Mesothelial cell of epicardium (in vitro differentiated cells): ENCODE measurements around the gene SLC12A6. TPM values are rescaled to one million over a fixed set of nuclear protein-coding genes. Genes with fewer than 3 reads are reported as not detected.

ENCODE experiments used
- DNase-seq, 2 experiments: peaks; one replicate each; pipeline ENCODE4 v3.0.0; 2021; ENCODE audit warnings: low spot score in 2 of 2; ENCODE audit not compliant: unreplicated experiment in 2 of 2
- H3K27ac Mint-ChIP-seq: 2 replicates; pipeline ENCODE4 v1.8.0; 2021; ENCODE audit warnings: mixed read lengths
- H3K27me3 Mint-ChIP-seq: 2 replicates; pipeline ENCODE4 v1.8.0; 2021; ENCODE audit warnings: low read depth, mixed read lengths
- H3K36me3 Mint-ChIP-seq: 2 replicates; pipeline ENCODE4 v1.8.0; 2021; ENCODE audit warnings: mixed read lengths
- H3K4me1 Mint-ChIP-seq: 2 replicates; pipeline ENCODE4 v1.8.0; 2021; ENCODE audit warnings: mixed read lengths
- H3K4me3 Mint-ChIP-seq: 2 replicates; pipeline ENCODE4 v1.8.0; 2021; ENCODE audit warnings: mild to moderate bottlenecking, moderate library complexity, mixed read lengths
- H3K9me3 Mint-ChIP-seq: 2 replicates; pipeline ENCODE4 v1.8.0; 2021; ENCODE audit warnings: mixed read lengths
- microRNA-seq: library from miRNA; unstranded; fragments of <30 nt; microRNA quantifications from one replicate; pipeline ENCODE4 v1.2.0, GENCODE V29; 2021; ENCODE audit warnings: inconsistent platforms, mixed read lengths
- total RNA-seq: library from RNA; stranded (reverse); gene quantifications from 3 replicates; pipeline ENCODE4 v1.2.1, GENCODE V29; 2021
- TF ChIP-seq, protein P1 (sequence below): fragments of 200-600 bp; sonication (generic); IDR thresholded peaks from one replicate; pipeline ENCODE4 v1.5.0; 2021; ENCODE audit warnings: antibody characterized with exemption; ENCODE audit not compliant: unreplicated experiment

The SLC12A6 gene
- total RNA-seq, 1 donor from 2014 or later, result 23.7 TPM

DNA sequence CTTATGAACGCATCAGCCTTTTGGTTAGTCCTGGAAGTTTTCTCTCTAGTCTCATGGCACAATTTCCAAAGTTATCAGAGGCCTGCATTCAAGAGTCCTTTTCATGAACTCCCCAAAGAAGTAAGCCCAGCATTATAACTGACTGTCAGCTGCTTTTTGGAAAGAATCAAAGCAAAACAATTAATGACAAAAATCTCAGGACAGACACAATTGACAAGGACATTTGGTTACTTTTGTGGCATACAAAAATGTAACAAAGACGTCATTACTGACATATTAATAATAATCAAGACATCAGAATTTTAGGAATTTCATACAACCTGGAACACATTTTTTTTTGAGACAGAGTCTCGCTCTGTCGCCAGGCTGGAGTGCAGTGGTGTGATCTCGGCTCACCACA, 148.9 kb downstream of the SLC12A6 start:
- no peak overlapping the region for H3K4me3 Mint-ChIP-seq
- H3K27ac Mint-ChIP-seq, result peak overlapping the region; percentile 30
- TF ChIP-seq, protein P1, sequence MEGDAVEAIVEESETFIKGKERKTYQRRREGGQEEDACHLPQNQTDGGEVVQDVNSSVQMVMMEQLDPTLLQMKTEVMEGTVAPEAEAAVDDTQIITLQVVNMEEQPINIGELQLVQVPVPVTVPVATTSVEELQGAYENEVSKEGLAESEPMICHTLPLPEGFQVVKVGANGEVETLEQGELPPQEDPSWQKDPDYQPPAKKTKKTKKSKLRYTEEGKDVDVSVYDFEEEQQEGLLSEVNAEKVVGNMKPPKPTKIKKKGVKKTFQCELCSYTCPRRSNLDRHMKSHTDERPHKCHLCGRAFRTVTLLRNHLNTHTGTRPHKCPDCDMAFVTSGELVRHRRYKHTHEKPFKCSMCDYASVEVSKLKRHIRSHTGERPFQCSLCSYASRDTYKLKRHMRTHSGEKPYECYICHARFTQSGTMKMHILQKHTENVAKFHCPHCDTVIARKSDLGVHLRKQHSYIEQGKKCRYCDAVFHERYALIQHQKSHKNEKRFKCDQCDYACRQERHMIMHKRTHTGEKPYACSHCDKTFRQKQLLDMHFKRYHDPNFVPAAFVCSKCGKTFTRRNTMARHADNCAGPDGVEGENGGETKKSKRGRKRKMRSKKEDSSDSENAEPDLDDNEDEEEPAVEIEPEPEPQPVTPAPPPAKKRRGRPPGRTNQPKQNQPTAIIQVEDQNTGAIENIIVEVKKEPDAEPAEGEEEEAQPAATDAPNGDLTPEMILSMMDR, result no peak
- H3K4me1 Mint-ChIP-seq, result peaks cover 9% of the 10 kb centered on the region
- peaks cover 23% of the 10 kb centered on the region for H3K36me3 Mint-ChIP-seq
- peaks cover 16% of the 10 kb centered on the region for H3K9me3 Mint-ChIP-seq
- H3K27me3 Mint-ChIP-seq, result no peaks in the 10 kb centered on the region
- DNase-seq, result no peak

DNA sequence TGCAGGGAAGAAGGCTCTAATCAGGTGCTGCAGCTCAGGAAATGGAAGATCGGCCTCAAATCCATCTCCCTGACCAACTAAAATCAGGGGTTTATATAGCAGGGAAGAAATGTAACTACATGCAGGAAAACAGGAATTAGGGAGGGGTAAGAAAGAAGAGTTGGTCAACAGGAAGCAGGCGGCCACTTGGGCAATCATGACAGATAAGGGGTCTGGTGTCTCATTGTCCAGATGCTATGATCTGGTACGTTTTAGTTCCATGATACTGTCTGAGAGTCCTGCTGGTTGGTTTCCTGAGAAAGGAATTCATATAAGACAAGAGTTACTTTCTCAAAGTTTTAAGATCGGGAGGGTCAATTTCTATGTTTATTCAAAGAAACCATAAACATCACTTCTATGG, 151.9 kb downstream of the SLC12A6 start:
- Mint-ChIP-seq H3K9me3 (peaks cover 16% of the 10 kb centered on the region), H3K4me1 (peaks cover 22% of the 10 kb centered on the region), H3K27me3 (no peaks in the 10 kb centered on the region), H3K4me3 (no peak overlapping the region), H3K36me3 (peaks cover 26% of the 10 kb centered on the region), H3K27ac (no peak overlapping the region)
- TF ChIP-seq, protein P1, result no peak
- DNase-seq, result no peak

DNA sequence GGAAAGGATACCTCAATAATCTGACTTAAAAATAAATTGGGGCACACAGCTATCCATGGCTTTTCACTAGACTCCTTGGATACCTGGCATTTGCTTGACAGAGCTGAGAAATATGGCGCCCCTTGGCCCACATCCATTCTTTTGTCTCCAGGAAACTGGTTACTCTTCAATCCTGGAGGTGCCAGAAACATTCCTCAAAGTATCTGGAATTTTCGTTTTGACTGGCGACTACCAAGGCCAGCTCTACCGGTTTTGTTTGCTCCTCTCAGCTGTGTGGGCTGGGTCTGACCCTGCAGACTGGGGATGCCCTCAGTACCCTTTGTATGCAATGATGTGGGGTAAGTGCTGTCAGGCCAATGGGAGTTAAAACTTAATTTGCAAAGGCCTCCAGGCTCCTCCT, 154.6 kb downstream of the SLC12A6 start:
- Mint-ChIP-seq H3K27ac (peak overlapping the region; percentile 87), H3K36me3 (peaks cover 30% of the 10 kb centered on the region), H3K9me3 (peaks cover 23% of the 10 kb centered on the region), H3K4me3 (no peak overlapping the region), H3K4me1 (peaks cover 13% of the 10 kb centered on the region), H3K27me3 (no peaks in the 10 kb centered on the region)
- DNase-seq, result no peak
- TF ChIP-seq, protein P1, result no peak

Small RNA genes lying within 50 kb of the gene (microRNA-seq; reads per million reads assigned to microRNA genes)
- not detected for gene MIR1233-1

Other genes with a start within 250 kb of the SLC12A6 start
- 35.0 to 35.4 TPM (median 35.3 TPM) in 3 replicates for gene EMC7, start 235.9 kb downstream of the SLC12A6 start, total RNA-seq
- 1.4 to 1.5 TPM (median 1.5 TPM) in 3 replicates for gene PGBD4, start 235.7 kb downstream of the SLC12A6 start, total RNA-seq
- gene KATNBL1, start 127.7 kb downstream of the SLC12A6 start, total RNA-seq, result 77.6 to 82.7 TPM (median 79.3 TPM) in 3 replicates
- 91.1 to 93.0 TPM (median 92.2 TPM) in 3 replicates for gene EMC4, start 112.8 kb downstream of the SLC12A6 start, total RNA-seq
- 88.9 to 95.9 TPM (median 94.6 TPM) in 3 replicates for gene NOP10, start 5.4 kb upstream of the SLC12A6 start, total RNA-seq
- gene NUTM1, start 5.5 kb upstream of the SLC12A6 start, total RNA-seq, result not detected in 3 replicates
- gene LPCAT4, start 29.4 kb upstream of the SLC12A6 start, total RNA-seq, result 88.7 to 91.3 TPM (median 91.1 TPM) in 3 replicates
- 381 to 396 TPM (median 383 TPM) in 3 replicates for gene GOLGA8A, start 100.0 kb upstream of the SLC12A6 start, total RNA-seq
- gene GOLGA8B, start 245.9 kb upstream of the SLC12A6 start, total RNA-seq, result 156 to 157 TPM (median 156 TPM) in 3 replicates